Measurements from ENCODE around the gene YJEFN3. TPM values are rescaled to one million over a fixed set of nuclear protein-coding genes. Genes with fewer than 3 reads are reported as not detected.

Gene YJEFN3
- total RNA-seq, 1 donor from 2014 or later = 4.0 TPM

DNA sequence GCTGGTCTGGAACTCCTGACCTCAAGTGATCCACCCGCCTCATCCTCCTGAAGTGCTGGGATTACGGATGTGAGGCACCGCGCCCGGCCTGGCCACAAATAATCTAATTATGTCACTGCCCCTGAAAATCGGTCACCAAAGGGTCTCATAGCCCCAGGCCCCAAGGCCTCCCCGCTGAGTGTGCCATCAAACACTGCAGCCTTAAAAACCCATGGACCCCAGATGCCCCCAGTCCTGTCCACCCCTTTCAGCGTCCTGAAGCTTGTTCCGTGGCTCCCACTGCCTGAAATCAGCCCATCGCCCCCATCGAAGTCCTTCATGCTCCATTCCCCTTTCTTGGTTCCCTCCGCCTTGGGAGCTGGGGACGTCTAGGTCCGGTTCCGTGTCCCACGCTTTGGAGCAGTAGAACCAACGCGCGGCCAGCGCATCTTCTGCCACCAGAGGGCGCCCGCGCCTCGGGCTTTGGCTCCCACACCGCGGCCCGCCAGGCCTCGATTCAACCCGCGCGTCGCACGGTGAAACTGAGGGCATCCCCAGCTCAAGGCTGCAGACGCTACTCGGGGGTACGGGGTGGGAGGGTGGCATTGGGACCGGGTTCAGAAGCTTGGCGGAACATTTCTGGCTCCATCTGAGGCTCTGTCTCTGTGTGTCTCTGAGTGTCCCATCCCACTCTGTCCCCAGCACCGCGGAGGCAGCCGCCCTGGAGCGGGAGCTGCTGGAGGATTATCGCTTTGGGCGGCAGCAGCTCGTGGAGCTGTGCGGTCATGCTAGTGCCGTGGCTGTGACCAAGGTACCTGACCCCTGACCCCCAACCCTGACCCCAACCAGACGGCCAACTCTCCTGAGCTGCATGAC, 3.5 kb downstream of the YJEFN3 start:
- no peaks in the 10 kb centered on the region for H3K9me3 Mint-ChIP-seq (ENCODE audit: low read depth)
- no peaks in the 10 kb centered on the region for H3K27me3 Mint-ChIP-seq (ENCODE audit: low read depth)
- H3K27ac Mint-ChIP-seq (ENCODE audit: unreplicated experiment) = peak overlapping the region; percentile 74
- TF ChIP-seq, protein P1, sequence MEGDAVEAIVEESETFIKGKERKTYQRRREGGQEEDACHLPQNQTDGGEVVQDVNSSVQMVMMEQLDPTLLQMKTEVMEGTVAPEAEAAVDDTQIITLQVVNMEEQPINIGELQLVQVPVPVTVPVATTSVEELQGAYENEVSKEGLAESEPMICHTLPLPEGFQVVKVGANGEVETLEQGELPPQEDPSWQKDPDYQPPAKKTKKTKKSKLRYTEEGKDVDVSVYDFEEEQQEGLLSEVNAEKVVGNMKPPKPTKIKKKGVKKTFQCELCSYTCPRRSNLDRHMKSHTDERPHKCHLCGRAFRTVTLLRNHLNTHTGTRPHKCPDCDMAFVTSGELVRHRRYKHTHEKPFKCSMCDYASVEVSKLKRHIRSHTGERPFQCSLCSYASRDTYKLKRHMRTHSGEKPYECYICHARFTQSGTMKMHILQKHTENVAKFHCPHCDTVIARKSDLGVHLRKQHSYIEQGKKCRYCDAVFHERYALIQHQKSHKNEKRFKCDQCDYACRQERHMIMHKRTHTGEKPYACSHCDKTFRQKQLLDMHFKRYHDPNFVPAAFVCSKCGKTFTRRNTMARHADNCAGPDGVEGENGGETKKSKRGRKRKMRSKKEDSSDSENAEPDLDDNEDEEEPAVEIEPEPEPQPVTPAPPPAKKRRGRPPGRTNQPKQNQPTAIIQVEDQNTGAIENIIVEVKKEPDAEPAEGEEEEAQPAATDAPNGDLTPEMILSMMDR (IDR thresholded peaks at IDR 0.05) = peak; percentile 97
- no peak overlapping the region for H3K4me3 Mint-ChIP-seq (ENCODE audit: unreplicated experiment)
- no peak for DNase-seq (ENCODE audit: low spot score)
- H3K4me1 Mint-ChIP-seq (ENCODE audit: low read depth) = peaks cover 35% of the 10 kb centered on the region
- H3K36me3 Mint-ChIP-seq (ENCODE audit: low read depth) = peaks cover 2% of the 10 kb centered on the region

DNA sequence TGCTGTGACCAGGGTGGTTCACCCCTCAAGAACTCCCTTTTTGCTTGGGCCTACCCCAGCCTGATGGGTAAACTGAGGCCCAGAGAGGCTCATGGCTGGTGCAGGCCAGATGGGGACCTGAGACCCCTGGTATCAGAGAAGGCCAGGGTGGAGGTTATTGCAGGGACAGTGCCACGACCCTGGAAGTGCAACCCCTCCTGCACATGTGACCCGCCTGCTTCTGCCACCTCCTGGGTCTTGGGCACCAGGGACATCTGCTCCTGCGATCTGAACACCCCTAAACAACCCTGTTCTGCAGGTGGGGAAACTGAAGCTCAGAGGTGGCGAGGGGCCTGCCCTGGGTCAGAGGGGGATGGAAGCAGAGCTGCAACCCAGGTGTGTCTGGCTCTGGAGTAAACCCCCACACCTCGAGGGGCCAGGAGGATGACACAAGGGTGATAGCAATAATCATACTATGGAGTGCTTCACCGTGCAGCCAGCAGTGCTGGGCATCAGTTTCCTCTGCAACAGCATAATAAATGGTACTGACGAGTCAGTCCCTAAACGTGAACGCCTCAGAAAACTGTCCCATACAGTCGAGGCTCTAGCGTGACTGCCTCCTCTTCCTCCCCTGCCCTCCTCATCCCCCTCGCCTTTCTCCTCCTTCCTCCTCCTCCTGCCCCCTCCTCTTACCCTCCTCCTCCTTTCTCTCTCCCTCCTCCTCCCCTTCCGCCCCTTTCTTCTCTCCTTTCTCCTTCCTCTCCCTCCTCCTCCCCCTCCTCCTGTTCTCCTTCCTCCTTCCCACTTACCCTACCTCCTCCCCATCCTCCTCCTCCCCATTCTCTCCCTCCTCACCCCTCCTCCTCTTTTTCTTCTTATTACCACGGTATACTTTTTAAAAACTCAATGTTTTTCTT, 4.3 kb downstream of the YJEFN3 start:
- no peaks in the 10 kb centered on the region for H3K36me3 Mint-ChIP-seq (ENCODE audit: low read depth)
- no peak overlapping the region for H3K27ac Mint-ChIP-seq (ENCODE audit: unreplicated experiment)
- DNase-seq (ENCODE audit: low spot score) = no peak
- no peaks in the 10 kb centered on the region for H3K9me3 Mint-ChIP-seq (ENCODE audit: low read depth)
- TF ChIP-seq, protein P1 (IDR thresholded peaks at IDR 0.05) = no peak
- H3K27me3 Mint-ChIP-seq (ENCODE audit: low read depth) = no peaks in the 10 kb centered on the region
- H3K4me1 Mint-ChIP-seq (ENCODE audit: low read depth) = peaks cover 39% of the 10 kb centered on the region
- no peak overlapping the region for H3K4me3 Mint-ChIP-seq (ENCODE audit: unreplicated experiment)

DNA sequence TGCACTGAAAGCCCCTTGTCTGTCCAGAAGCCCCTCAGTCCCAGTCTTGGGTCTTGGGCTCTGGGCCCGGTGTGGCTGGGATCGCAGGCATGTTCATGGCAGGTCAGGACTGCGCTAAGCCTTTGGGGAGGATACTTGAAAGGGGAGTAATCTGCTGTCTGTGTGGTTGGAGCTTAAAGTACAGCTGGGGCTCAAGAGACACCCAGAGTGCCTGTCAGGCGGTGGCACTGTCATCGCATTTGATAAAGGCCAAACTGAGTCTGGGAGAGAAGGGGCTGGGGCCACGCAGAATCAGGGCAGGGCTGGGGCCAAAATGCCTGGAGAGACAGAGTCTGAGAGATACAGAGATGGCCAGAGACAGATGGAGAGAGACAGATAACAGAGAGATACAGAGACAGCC, 5.1 kb downstream of the YJEFN3 start:
- Mint-ChIP-seq H3K27me3 (ENCODE audit: low read depth) (peaks cover 2% of the 10 kb centered on the region), H3K27ac (ENCODE audit: unreplicated experiment) (peak overlapping the region; percentile 39), H3K9me3 (ENCODE audit: low read depth) (no peaks in the 10 kb centered on the region), H3K4me1 (ENCODE audit: low read depth) (peaks cover 44% of the 10 kb centered on the region), H3K4me3 (ENCODE audit: unreplicated experiment) (no peak overlapping the region), H3K36me3 (ENCODE audit: low read depth) (no peaks in the 10 kb centered on the region)
- no peak for DNase-seq (ENCODE audit: low spot score)
- TF ChIP-seq, protein P1 (IDR thresholded peaks at IDR 0.05) = no peak

DNA sequence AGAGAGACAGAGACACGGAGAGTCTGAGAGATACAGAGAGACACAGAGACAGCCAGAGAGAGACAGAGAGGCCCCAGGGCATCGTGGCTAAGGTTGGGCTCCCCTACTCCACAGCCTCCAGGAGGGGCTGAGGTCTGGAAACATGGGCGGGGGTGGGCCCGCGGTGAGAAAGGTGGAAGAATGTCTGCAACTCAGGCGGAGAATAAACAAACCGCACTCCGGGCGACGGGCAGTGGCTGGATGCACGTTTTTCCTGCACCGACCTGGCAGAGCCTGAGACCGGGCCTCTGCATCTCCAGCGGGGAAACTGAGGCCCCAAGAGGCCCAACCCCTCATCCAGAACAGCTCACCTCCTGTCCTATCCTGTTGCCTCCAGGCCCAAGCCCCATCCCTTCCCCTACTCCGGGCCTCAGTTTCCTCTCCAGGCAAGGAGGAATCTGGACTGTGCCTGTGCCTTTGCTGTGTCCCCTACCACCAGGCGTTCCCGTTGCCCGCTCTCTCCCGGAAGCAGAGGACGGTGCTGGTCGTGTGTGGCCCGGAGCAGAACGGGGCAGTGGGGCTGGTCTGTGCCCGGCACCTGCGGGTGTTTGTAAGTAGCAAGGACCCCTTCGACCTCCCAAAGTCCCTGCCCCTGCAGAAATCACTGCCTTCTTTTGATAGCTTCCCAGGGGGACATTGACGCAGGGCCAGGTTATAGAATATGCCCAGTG, 6.0 kb downstream of the YJEFN3 start:
- H3K27ac Mint-ChIP-seq (ENCODE audit: unreplicated experiment) = no peak overlapping the region
- H3K4me3 Mint-ChIP-seq (ENCODE audit: unreplicated experiment) = no peak overlapping the region
- TF ChIP-seq, protein P1 (IDR thresholded peaks at IDR 0.05) = no peak
- no peaks in the 10 kb centered on the region for H3K36me3 Mint-ChIP-seq (ENCODE audit: low read depth)
- H3K9me3 Mint-ChIP-seq (ENCODE audit: low read depth) = no peaks in the 10 kb centered on the region
- peaks cover 3% of the 10 kb centered on the region for H3K27me3 Mint-ChIP-seq (ENCODE audit: low read depth)
- DNase-seq (ENCODE audit: low spot score) = no peak
- H3K4me1 Mint-ChIP-seq (ENCODE audit: low read depth) = peaks cover 39% of the 10 kb centered on the region
